DOHH2 (cell line): Measurements from ENCODE around the gene RIMBP2.
"Not testable (repeated sequence)": the region's sequence is repeated elsewhere in the genome, so short reads cannot be mapped to it uniquely, and the experiment has no call there.

Experiments used
- H3F3A ChIP-seq: fragments of 200-600 bp; sonication (generic), shearing (Covaris generic); 2 replicates; pipeline ENCODE4 v1.6.0; 2016; ENCODE audit warnings: antibody characterized with exemption, mild to moderate bottlenecking; ENCODE audit not compliant: control insufficient read depth, insufficient read depth
- H3K27ac ChIP-seq: fragments of 200-600 bp; sonication (generic); 2 replicates; pipeline ENCODE4 v1.5.1; 2014; ENCODE audit warnings: low read depth, mild to moderate bottlenecking, low read length, moderate library complexity
- H3K27me3 ChIP-seq: fragments of 200-600 bp; sonication (generic); 2 replicates; pipeline ENCODE4 v1.6.1; 2014; ENCODE audit warnings: mild to moderate bottlenecking, low read length, mixed read lengths; ENCODE audit not compliant: control insufficient read depth
- H3K36me3 ChIP-seq: fragments of 200-600 bp; sonication (generic); 2 replicates; pipeline ENCODE4 v1.6.1; 2014; ENCODE audit warnings: mild to moderate bottlenecking, low read length, moderate library complexity, mixed read lengths; ENCODE audit not compliant: control insufficient read depth
- H3K4me1 ChIP-seq: fragments of 200-600 bp; sonication (generic); 2 replicates; pipeline ENCODE4 v1.6.1; 2014; ENCODE audit warnings: mild to moderate bottlenecking, low read length, mixed read lengths; ENCODE audit not compliant: control insufficient read depth
- H3K4me2 ChIP-seq: fragments of 200-600 bp; sonication (generic); 2 replicates; pipeline ENCODE4 v1.6.0; 2014; ENCODE audit warnings: mild to moderate bottlenecking, low read length, moderate library complexity
- H3K4me3 ChIP-seq: fragments of 200-600 bp; sonication (generic); 2 replicates; pipeline ENCODE4 v1.5.1; 2014; ENCODE audit warnings: mild to moderate bottlenecking, low read length, mixed read lengths
- H3K79me2 ChIP-seq: fragments of 200-600 bp; sonication (generic); 2 replicates; pipeline ENCODE4 v1.6.1; 2014; ENCODE audit warnings: mild to moderate bottlenecking, low read length, mixed read lengths; ENCODE audit not compliant: control insufficient read depth
- H3K9me2 ChIP-seq: fragments of 200-600 bp; sonication (generic); replicated peaks from 2 replicates; pipeline ENCODE4 v1.6.1; 2014; ENCODE audit warnings: mild to moderate bottlenecking, low read length, mixed read lengths; ENCODE audit not compliant: control insufficient read depth
- H3K9me3 ChIP-seq: fragments of 200-600 bp; sonication (generic); 2 replicates; pipeline ENCODE4 v1.6.1; 2014; ENCODE audit warnings: antibody characterized with exemption, low read length, mixed read lengths; ENCODE audit not compliant: control insufficient read depth, insufficient read depth
- H4K20me1 ChIP-seq: fragments of 200-600 bp; sonication (generic); 2 replicates; pipeline ENCODE4 v1.6.0; 2014; ENCODE audit warnings: low read depth, mild to moderate bottlenecking, antibody characterized with exemption, low read length, moderate library complexity; ENCODE audit not compliant: control insufficient read depth, insufficient read depth
- CTCF ChIP-seq: fragments of 200-600 bp; sonication (generic); IDR thresholded peaks from one replicate; pipeline ENCODE4 v1.5.1; 2014; ENCODE audit warnings: antibody characterized with exemption, mild to moderate bottlenecking, low read depth, low read length; ENCODE audit not compliant: poor library complexity, severe bottlenecking
- EZH2phosphoT487 ChIP-seq: fragments of 200-600 bp; sonication (generic); IDR thresholded peaks from 2 replicates; pipeline ENCODE4 v1.6.1; 2017; ENCODE audit warnings: borderline replicate concordance, mild to moderate bottlenecking, antibody characterized with exemption, low read length, moderate library complexity, mixed read lengths

The RIMBP2 gene

GRCh38 chr12:130695061-130695460 is 21.0 kb downstream of the RIMBP2 start:
- H3K27me3 ChIP-seq, result peaks cover 16% of the 10 kb centered on the region
- H3K79me2 ChIP-seq, result no peaks in the 10 kb centered on the region
- no peaks in the 10 kb centered on the region for H3K36me3 ChIP-seq
- no peaks in the 10 kb centered on the region for H3K9me2 ChIP-seq
- H3F3A ChIP-seq, result no peaks in the 10 kb centered on the region
- no peak overlapping the region for H3K27ac ChIP-seq
- no peak for TF ChIP-seq EZH2phosphoT487
- no peak for TF ChIP-seq CTCF
- H3K4me2 ChIP-seq, result no peak overlapping the region
- no peaks in the 10 kb centered on the region for H4K20me1 ChIP-seq
- H3K9me3 ChIP-seq, result no peaks in the 10 kb centered on the region
- no peak overlapping the region for H3K4me3 ChIP-seq
- H3K4me1 ChIP-seq, result no peaks in the 10 kb centered on the region

GRCh38 chr12:130689408-130690405 is 26.4 kb downstream of the RIMBP2 start:
- Histone ChIP-seq H3K4me2 (no peak overlapping the region), H3F3A (no peaks in the 10 kb centered on the region), H3K9me2 (no peaks in the 10 kb centered on the region), H4K20me1 (no peaks in the 10 kb centered on the region), H3K27me3 (no peaks in the 10 kb centered on the region), H3K79me2 (no peaks in the 10 kb centered on the region), H3K4me3 (no peak overlapping the region), H3K36me3 (no peaks in the 10 kb centered on the region), H3K27ac (no peak overlapping the region), H3K4me1 (no peaks in the 10 kb centered on the region), H3K9me3 (no peaks in the 10 kb centered on the region)
- TF ChIP-seq CTCF (no peak), EZH2phosphoT487 (no peak)

GRCh38 chr12:130688999-130689398 is 27.1 kb downstream of the RIMBP2 start:
- not testable (repeated sequence) for H3K27ac ChIP-seq, H3K4me2 ChIP-seq

More at GRCh38 chr12:130688999-130689398, 27.1 kb downstream of the RIMBP2 start:
- H3K4me1 ChIP-seq, H3K36me3 ChIP-seq, H3K9me3 ChIP-seq, H4K20me1 ChIP-seq, H3K9me2 ChIP-seq, H3F3A ChIP-seq, H3K4me3 ChIP-seq, H3K27me3 ChIP-seq, H3K79me2 ChIP-seq: not testable (repeated sequence)
